DND-41 (cell line): Measurements from ENCODE around the gene CREBBP.

ENCODE experiments used
- ATAC-seq: fragments of 200-7000 bp; cut with Tn5 transposase; 3 replicates; pipeline ENCODE4 v1.9.1; 2021; ENCODE audit warnings: low read depth; ENCODE audit not compliant: insufficient read depth
- DNase-seq: peaks from one replicate; pipeline ENCODE4 v3.0.0-alpha.2; 2020
- H2AFZ ChIP-seq: 2 replicates; pipeline ENCODE4 v1.6.0; 2012; ENCODE audit warnings: low read depth, low read length
- H3K27ac ChIP-seq: 2 replicates; pipeline ENCODE4 v1.5.1; 2012; ENCODE audit warnings: low read length, inconsistent platforms
- H3K27me3 ChIP-seq: fragments of 200-600 bp; sonication (generic); 2 replicates; pipeline ENCODE4 v1.6.0; 2012; ENCODE audit warnings: low read length, mild to moderate bottlenecking, inconsistent platforms; ENCODE audit not compliant: insufficient read depth, poor library complexity
- H3K36me3 ChIP-seq: 2 replicates; pipeline ENCODE4 v1.5.1; 2012; ENCODE audit warnings: low read length, inconsistent platforms; ENCODE audit not compliant: insufficient read depth
- H3K4me1 ChIP-seq: 2 replicates; pipeline ENCODE4 v1.5.1; 2012; ENCODE audit warnings: mild to moderate bottlenecking, low read length; ENCODE audit not compliant: insufficient read depth
- H3K4me2 ChIP-seq: 2 replicates; pipeline ENCODE4 v1.6.0; 2012; ENCODE audit warnings: mild to moderate bottlenecking, moderate library complexity, low read length, inconsistent platforms; ENCODE audit not compliant: insufficient read depth
- H3K4me3 ChIP-seq, 2 experiments: fragments of 200-600 bp in 1 of 2; shearing (Covaris generic) in 1 of 2; 2 replicates each; pipeline ENCODE4 v1.5.1; 2012 to 2016; ENCODE audit warnings: inconsistent platforms in 2 of 2, low read length in 2 of 2, mild to moderate bottlenecking in 2 of 2, low read depth in 1 of 2, moderate library complexity in 1 of 2
- H3K79me2 ChIP-seq: 2 replicates; pipeline ENCODE4 v1.6.0; 2012; ENCODE audit warnings: low read length, inconsistent platforms; ENCODE audit not compliant: insufficient read depth
- H3K9ac ChIP-seq: 2 replicates; pipeline ENCODE4 v1.6.0; 2012; ENCODE audit warnings: low read depth, mild to moderate bottlenecking, inconsistent platforms, low read length, moderate library complexity
- H3K9me3 ChIP-seq: 2 replicates; pipeline ENCODE4 v1.5.1; 2012; ENCODE audit warnings: low read length, moderate library complexity, mild to moderate bottlenecking, inconsistent platforms; ENCODE audit not compliant: insufficient read depth, severe bottlenecking
- H4K20me1 ChIP-seq: 2 replicates; pipeline ENCODE4 v1.6.0; 2012; ENCODE audit warnings: low read length; ENCODE audit not compliant: insufficient read depth
- EZH2 ChIP-seq: IDR thresholded peaks from 3 replicates; pipeline ENCODE4 v1.6.1; 2012; ENCODE audit warnings: borderline replicate concordance, low read depth, mild to moderate bottlenecking, moderate library complexity, low read length, inconsistent platforms; ENCODE audit not compliant: severe bottlenecking
- TF ChIP-seq, protein P1 (sequence below): IDR thresholded peaks from 2 replicates; pipeline ENCODE4 v1.5.1; 2012; ENCODE audit warnings: borderline replicate concordance, low read length, moderate library complexity, mild to moderate bottlenecking; ENCODE audit not compliant: poor library complexity, severe bottlenecking; ENCODE audit errors: extremely low read depth

Gene CREBBP

DNA sequence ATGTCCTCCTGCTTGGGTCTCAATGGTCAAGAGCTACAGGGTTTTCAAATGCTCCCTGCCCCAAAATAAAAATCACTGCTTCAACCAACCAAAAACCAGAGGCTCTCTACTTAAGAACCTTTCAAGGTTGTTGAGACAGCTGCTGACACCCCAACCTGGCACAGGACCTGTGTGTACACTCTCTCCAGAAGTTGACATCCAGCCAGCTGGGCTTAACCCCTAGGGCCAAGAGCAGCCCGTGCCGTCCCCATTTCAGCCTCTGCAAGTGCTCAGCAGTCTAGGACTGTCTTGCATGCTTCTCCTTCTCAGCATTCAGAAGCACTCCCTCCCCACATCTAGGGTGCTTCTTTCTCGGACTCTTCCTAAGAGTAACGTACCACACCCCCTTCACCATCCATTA lies 104.2 kb downstream of the CREBBP start:
- Histone ChIP-seq H3K4me3 (no peak overlapping the region), H3K4me2 (no peak overlapping the region), H3K79me2 (no peaks in the 10 kb centered on the region), H3K27ac (no peak overlapping the region), H3K9ac (no peak overlapping the region), H3K9me3 (no peaks in the 10 kb centered on the region), H3K4me1 (no peaks in the 10 kb centered on the region), H3K36me3 (peaks cover 90% of the 10 kb centered on the region), H2AFZ (no peak overlapping the region), H4K20me1 (peaks cover 28% of the 10 kb centered on the region), H3K27me3 (no peaks in the 10 kb centered on the region)
- ATAC-seq (no peak), DNase-seq (no peak)
- TF ChIP-seq, protein P1, sequence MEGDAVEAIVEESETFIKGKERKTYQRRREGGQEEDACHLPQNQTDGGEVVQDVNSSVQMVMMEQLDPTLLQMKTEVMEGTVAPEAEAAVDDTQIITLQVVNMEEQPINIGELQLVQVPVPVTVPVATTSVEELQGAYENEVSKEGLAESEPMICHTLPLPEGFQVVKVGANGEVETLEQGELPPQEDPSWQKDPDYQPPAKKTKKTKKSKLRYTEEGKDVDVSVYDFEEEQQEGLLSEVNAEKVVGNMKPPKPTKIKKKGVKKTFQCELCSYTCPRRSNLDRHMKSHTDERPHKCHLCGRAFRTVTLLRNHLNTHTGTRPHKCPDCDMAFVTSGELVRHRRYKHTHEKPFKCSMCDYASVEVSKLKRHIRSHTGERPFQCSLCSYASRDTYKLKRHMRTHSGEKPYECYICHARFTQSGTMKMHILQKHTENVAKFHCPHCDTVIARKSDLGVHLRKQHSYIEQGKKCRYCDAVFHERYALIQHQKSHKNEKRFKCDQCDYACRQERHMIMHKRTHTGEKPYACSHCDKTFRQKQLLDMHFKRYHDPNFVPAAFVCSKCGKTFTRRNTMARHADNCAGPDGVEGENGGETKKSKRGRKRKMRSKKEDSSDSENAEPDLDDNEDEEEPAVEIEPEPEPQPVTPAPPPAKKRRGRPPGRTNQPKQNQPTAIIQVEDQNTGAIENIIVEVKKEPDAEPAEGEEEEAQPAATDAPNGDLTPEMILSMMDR, result no peak
- TF ChIP-seq EZH2, result no peak

DNA sequence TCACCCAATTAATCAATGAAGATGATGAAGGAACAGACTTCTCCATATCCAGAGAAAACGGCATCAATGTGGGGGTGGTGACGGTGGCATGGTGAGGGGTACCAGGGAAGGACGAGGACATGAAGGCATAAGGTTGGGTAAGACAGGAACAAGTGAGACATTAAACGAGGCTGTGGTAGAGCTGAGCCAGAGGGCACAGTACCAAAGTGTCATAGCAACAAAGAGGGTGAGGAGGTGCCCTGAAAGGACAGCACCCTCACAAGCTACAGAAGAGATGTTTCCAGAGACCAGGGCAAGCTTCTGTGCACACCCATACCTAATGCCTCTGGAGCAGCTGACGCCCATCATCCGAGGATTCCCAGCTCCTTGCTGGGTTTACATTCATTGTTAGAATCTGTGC lies 105.7 kb downstream of the CREBBP start:
- H3K79me2 ChIP-seq, result no peaks in the 10 kb centered on the region
- TF ChIP-seq, protein P1, result no peak
- no peak for TF ChIP-seq EZH2
- H2AFZ ChIP-seq, result no peak overlapping the region
- H3K9me3 ChIP-seq, result no peaks in the 10 kb centered on the region
- no peaks in the 10 kb centered on the region for H3K4me1 ChIP-seq
- H3K9ac ChIP-seq, result no peak overlapping the region
- peaks cover 90% of the 10 kb centered on the region for H3K36me3 ChIP-seq
- H4K20me1 ChIP-seq, result peaks cover 20% of the 10 kb centered on the region
- no peak for DNase-seq
- H3K4me2 ChIP-seq, result no peak overlapping the region
- no peak for ATAC-seq
- H3K27me3 ChIP-seq, result no peaks in the 10 kb centered on the region
- no peak overlapping the region for H3K4me3 ChIP-seq
- H3K27ac ChIP-seq, result no peak overlapping the region

DNA sequence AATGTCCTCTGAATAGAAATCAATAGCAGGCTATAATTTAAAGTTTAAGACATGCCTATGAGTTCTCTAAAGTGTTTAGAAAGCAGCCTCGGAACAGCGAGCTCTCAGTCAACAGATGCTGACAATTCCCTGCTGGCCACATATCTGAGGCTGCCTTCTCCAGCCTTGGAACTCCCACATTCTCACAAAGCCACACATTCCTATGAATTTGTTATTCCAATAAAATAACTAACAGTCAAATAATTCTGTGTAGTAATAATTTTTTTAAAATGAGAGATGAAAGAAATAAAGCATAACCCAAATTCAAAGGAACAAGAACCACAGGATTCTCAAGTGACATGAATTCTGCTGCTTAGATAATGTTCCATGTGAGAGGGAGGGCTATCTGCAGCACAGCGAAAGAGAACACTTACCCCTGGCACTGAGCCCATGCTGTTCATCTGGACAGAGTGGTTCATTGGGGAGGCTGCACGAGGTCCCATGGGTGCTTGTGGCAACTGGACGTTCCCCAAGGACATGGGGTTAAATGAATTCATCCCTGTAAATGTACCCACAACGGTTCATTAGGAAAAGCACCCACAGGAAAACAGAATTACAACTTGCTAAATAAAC lies 106.3 kb downstream of the CREBBP start:
- TF ChIP-seq, protein P1, result no peak
- no peak for TF ChIP-seq EZH2
- no peaks in the 10 kb centered on the region for H3K4me1 ChIP-seq
- H3K27me3 ChIP-seq, result no peaks in the 10 kb centered on the region
- no peak overlapping the region for H3K4me3 ChIP-seq
- DNase-seq (no peak), ATAC-seq (no peak)
- H3K79me2 ChIP-seq, result no peaks in the 10 kb centered on the region
- H3K27ac ChIP-seq, result no peak overlapping the region
- no peak overlapping the region for H3K4me2 ChIP-seq
- H3K9me3 ChIP-seq, result no peaks in the 10 kb centered on the region
- H3K36me3 ChIP-seq, result peaks cover 90% of the 10 kb centered on the region
- peaks cover 20% of the 10 kb centered on the region for H4K20me1 ChIP-seq
- no peak overlapping the region for H2AFZ ChIP-seq
- no peak overlapping the region for H3K9ac ChIP-seq
